Sigmoid colon (tissue), 4 donors: ENCODE data around the gene MPHOSPH8.

ENCODE experiments used
- EP300 ChIP-seq, 4 donors: sonication (generic); formaldehyde crosslinking; IDR thresholded peaks; one replicate each; pipeline ENCODE4 v1.6.1; 2017; ENCODE audit warnings: antibody characterized with exemption in 4 of 4
- POLR2AphosphoS5 ChIP-seq, 4 donors: sonication (generic); formaldehyde crosslinking; IDR thresholded peaks; one replicate each; pipeline ENCODE4 v1.6.1; 2017; ENCODE audit warnings: antibody characterized with exemption in 4 of 4

DNA sequence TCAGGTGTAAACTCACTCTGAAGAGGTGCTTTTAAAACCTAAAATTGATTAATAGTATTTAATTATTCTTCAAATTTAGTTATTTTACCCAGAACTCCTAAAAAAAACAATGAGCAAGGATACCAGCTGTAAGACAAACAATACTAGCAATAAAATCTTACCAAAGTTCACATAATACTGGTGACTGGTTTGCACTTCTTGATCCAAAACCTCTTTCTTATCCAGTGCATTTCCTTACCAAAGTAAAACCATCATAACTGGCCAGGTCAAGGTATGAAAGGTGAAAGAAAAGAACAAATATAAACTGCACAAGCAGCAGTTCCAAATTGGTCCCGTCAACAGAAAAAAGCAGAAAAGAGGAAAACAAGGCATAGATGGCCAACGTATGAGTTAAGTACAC lies 86.6 kb downstream of the MPHOSPH8 start:
- TF ChIP-seq POLR2AphosphoS5 (IDR thresholded peaks at IDR 0.05) (no peak), EP300 (IDR thresholded peaks at IDR 0.05) (no peak)
